Stimulated activated naive CD8-positive, alpha-beta T cell treated with anti-CD3 and anti-CD28 coated beads, Interleukin-15, Interleukin-2, amounts not matched to agents 100 ng/mL and 50 ng/mL, for 24 hours (primary cell): ENCODE measurements around the gene DNAJB9.

ENCODE experiments used
- H3K27ac Mint-ChIP-seq: one replicate; pipeline ENCODE4 v1.8.0; 2021; ENCODE audit warnings: mild to moderate bottlenecking, mixed read lengths
- H3K27me3 Mint-ChIP-seq: one replicate; pipeline ENCODE4 v1.8.0; 2021; ENCODE audit warnings: mixed read lengths
- H3K36me3 Mint-ChIP-seq: one replicate; pipeline ENCODE4 v1.8.0; 2021; ENCODE audit warnings: low read depth, mixed read lengths
- H3K4me1 Mint-ChIP-seq: one replicate; pipeline ENCODE4 v1.8.0; 2021; ENCODE audit warnings: low read depth, mixed read lengths
- H3K4me3 Mint-ChIP-seq: one replicate; pipeline ENCODE4 v1.8.0; 2021; ENCODE audit warnings: mild to moderate bottlenecking, mixed read lengths
- H3K9me3 Mint-ChIP-seq: one replicate; pipeline ENCODE4 v1.8.0; 2021; ENCODE audit warnings: mixed read lengths

Gene DNAJB9

DNA sequence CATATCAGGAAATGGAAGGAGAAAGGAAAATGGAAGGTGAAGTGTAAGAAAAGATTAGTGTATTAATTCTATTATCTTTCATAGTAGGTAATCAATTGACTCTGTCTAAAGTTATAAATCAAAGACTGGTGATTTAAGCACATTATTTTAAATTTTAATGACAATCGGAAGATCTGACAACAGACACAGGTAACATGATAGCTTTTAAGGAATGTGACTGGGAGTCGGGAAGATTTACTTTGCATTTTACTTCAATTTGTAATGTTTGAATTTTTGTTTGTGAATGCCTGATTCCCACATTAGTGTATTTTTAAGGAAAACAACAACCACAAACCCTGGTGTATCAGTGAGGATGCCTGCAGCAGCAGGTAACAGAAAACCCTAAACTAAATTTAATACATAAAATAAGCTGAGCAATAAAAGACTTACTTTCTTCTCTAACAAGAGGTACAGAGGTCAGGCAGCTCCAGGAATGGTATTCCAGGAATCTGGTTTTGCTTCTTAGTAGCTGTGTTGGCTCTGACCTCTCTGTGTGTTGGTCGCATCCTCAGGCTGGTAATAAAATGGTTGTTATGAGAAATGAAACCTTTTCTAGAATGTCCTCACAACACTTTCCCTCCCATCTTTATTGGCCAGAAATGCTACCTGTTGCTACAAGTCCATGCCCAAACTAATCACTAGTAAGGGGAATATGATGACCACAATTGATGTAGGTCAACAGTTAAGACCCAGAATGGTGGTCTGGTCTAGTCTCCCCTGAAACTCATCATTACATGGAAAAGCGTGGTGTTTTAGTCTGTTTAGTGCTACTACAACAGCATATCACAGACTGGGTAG is 12.2 kb downstream of the DNAJB9 start:
- H3K4me3 Mint-ChIP-seq, result no peak overlapping the region
- peaks cover 6% of the 10 kb centered on the region for H3K27me3 Mint-ChIP-seq
- peaks cover under 1% of the 10 kb centered on the region for H3K4me1 Mint-ChIP-seq
- H3K36me3 Mint-ChIP-seq, result peaks cover 12% of the 10 kb centered on the region
- H3K9me3 Mint-ChIP-seq, result peaks cover 3% of the 10 kb centered on the region
- no peak overlapping the region for H3K27ac Mint-ChIP-seq

DNA sequence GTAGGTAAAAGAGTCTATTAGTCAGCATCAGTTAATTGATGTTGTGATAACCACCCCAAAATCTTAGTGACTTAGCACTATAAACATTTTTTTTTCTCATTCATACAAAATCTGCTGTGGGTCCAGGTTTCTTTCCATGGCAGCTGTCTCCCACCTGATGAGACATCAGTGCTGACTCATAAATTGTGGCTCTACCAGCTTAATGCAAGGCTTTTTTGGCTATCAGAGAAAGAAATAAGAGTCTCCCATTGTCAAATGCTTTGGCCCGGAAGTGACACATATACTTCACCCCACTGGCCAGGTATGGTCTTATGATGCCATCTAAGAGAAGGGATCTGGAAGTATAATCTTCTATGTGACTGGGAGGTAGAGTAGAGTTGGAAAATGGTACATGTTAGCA is 14.5 kb downstream of the DNAJB9 start:
- no peak overlapping the region for H3K27ac Mint-ChIP-seq
- H3K27me3 Mint-ChIP-seq, result peaks cover 6% of the 10 kb centered on the region
- H3K4me1 Mint-ChIP-seq, result no peaks in the 10 kb centered on the region
- peaks cover 6% of the 10 kb centered on the region for H3K36me3 Mint-ChIP-seq
- no peak overlapping the region for H3K4me3 Mint-ChIP-seq
- no peaks in the 10 kb centered on the region for H3K9me3 Mint-ChIP-seq

DNA sequence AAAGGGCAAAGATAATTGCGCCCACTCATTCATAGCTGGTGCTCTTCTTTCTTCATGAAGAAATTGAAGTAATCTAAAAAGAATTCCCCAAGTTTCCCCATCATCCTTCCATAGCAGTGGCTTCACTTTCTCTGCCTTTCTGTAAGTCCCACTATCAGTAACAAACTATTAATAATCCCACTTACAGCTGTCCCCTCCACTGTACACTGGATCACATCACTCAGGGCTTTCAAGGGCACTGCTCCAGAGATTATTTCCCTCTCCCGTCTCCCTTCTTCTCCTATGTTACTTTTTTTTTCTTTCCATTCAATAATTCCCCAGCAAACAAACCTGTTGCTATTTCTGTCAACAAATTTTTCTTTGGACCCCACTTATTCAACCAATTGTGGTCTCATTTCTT is 16.2 kb downstream of the DNAJB9 start:
- Mint-ChIP-seq H3K4me1 (no peaks in the 10 kb centered on the region), H3K27me3 (peaks cover 6% of the 10 kb centered on the region), H3K9me3 (no peaks in the 10 kb centered on the region), H3K36me3 (no peaks in the 10 kb centered on the region), H3K27ac (no peak overlapping the region), H3K4me3 (no peak overlapping the region)

- H3K4me3 Mint-ChIP-seq, result no peak overlapping the region
- no peaks in the 10 kb centered on the region for H3K36me3 Mint-ChIP-seq
- H3K4me1 Mint-ChIP-seq, result no peaks in the 10 kb centered on the region
- peaks cover 6% of the 10 kb centered on the region for H3K27me3 Mint-ChIP-seq
- no peaks in the 10 kb centered on the region for H3K9me3 Mint-ChIP-seq
- H3K27ac Mint-ChIP-seq, result no peak overlapping the region
These were observed 16.6 kb downstream of the DNAJB9 start for GRCh38 chr7:108586274-108586710.

DNA sequence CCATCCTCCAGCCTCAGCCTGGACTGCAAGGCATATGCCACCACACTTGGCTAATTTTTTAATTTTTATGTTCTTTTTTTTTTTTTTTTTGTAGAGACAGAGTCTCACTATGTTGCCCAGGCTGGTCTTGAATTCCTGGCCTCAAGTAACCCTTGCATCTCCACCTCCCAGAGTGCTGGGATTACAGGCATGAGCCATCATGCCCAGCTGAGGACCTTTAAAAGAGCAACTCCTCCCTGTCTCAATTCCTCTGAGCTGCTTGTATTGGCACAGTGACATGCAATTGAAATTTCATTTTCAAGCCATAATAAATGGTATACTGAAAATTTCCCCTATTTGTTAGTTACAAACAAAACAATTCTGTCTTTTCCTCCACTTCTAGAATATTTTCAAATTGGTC is 19.5 kb downstream of the DNAJB9 start:
- H3K27me3 Mint-ChIP-seq, result peaks cover 6% of the 10 kb centered on the region
- no peak overlapping the region for H3K27ac Mint-ChIP-seq
- H3K9me3 Mint-ChIP-seq, result no peaks in the 10 kb centered on the region
- no peak overlapping the region for H3K4me3 Mint-ChIP-seq
- H3K36me3 Mint-ChIP-seq, result no peaks in the 10 kb centered on the region
- no peaks in the 10 kb centered on the region for H3K4me1 Mint-ChIP-seq

GRCh38 chr7:108589874-108590273 is 20.2 kb downstream of the DNAJB9 start:
- H3K9me3 Mint-ChIP-seq, result no peaks in the 10 kb centered on the region
- H3K27me3 Mint-ChIP-seq, result peaks cover 6% of the 10 kb centered on the region
- no peaks in the 10 kb centered on the region for H3K36me3 Mint-ChIP-seq
- H3K4me1 Mint-ChIP-seq, result no peaks in the 10 kb centered on the region
- no peak overlapping the region for H3K27ac Mint-ChIP-seq
- no peak overlapping the region for H3K4me3 Mint-ChIP-seq

GRCh38 chr7:108590606-108591005 is 20.9 kb downstream of the DNAJB9 start:
- H3K36me3 Mint-ChIP-seq, result no peaks in the 10 kb centered on the region
- H3K4me3 Mint-ChIP-seq, result no peak overlapping the region
- H3K27ac Mint-ChIP-seq, result no peak overlapping the region
- no peaks in the 10 kb centered on the region for H3K4me1 Mint-ChIP-seq
- H3K9me3 Mint-ChIP-seq, result no peaks in the 10 kb centered on the region
- H3K27me3 Mint-ChIP-seq, result peaks cover 6% of the 10 kb centered on the region

DNA sequence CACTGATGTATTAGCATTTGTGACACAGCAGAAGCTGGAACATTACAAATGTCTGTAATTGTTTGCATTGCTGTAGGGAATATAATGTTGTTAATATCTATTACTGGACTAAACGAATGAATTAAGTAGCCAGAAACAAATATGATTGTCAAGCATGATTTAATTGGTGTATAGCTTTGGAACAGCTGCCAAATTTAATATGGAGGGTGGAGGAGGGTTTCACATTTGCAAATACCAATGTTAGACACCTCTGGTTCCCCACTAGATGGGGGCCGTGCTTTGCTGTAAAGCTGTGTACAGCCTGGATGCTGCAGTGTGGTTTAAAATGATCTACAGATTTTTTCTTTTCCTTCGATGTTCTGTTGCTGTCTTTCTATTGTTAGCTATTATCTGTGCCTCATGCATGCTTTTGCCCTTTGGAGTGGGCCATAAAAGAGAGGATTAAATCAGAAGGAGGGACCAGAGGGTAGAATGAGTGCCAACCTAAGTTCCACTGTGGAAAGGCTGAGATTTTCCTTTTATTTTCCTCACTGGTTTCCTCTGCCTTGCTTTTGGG is 23.1 kb downstream of the DNAJB9 start:
- Mint-ChIP-seq H3K9me3 (no peaks in the 10 kb centered on the region), H3K27me3 (no peaks in the 10 kb centered on the region), H3K4me3 (no peak overlapping the region), H3K4me1 (no peaks in the 10 kb centered on the region), H3K27ac (no peak overlapping the region), H3K36me3 (no peaks in the 10 kb centered on the region)

- H3K36me3 Mint-ChIP-seq, result no peaks in the 10 kb centered on the region
- no peak overlapping the region for H3K27ac Mint-ChIP-seq
- peaks cover 15% of the 10 kb centered on the region for H3K27me3 Mint-ChIP-seq
- H3K9me3 Mint-ChIP-seq, result no peaks in the 10 kb centered on the region
- H3K4me3 Mint-ChIP-seq, result no peak overlapping the region
- no peaks in the 10 kb centered on the region for H3K4me1 Mint-ChIP-seq
These were observed 26.9 kb downstream of the DNAJB9 start for GRCh38 chr7:108596560-108596959.

DNA sequence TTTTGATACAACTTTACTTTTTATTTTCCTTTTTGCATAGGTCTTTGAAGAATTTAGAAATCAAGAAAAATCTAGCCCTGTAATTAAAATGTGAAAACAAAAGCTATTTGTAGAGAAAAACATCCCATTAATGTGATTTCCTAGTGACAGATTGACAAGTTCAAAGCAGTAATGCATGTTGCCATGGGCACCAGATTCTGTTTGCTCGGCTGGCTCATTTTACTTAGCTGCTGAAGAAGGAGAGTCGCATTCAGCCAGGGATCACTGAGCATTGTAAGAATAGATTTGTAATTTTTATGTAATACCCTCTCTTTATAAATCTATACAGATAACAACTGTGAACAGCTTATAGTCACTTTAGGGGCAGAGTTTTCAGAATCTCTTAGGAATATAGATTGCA is 28.5 kb downstream of the DNAJB9 start:
- no peaks in the 10 kb centered on the region for H3K9me3 Mint-ChIP-seq
- no peak overlapping the region for H3K4me3 Mint-ChIP-seq
- no peaks in the 10 kb centered on the region for H3K4me1 Mint-ChIP-seq
- H3K36me3 Mint-ChIP-seq, result no peaks in the 10 kb centered on the region
- peaks cover 15% of the 10 kb centered on the region for H3K27me3 Mint-ChIP-seq
- no peak overlapping the region for H3K27ac Mint-ChIP-seq

DNA sequence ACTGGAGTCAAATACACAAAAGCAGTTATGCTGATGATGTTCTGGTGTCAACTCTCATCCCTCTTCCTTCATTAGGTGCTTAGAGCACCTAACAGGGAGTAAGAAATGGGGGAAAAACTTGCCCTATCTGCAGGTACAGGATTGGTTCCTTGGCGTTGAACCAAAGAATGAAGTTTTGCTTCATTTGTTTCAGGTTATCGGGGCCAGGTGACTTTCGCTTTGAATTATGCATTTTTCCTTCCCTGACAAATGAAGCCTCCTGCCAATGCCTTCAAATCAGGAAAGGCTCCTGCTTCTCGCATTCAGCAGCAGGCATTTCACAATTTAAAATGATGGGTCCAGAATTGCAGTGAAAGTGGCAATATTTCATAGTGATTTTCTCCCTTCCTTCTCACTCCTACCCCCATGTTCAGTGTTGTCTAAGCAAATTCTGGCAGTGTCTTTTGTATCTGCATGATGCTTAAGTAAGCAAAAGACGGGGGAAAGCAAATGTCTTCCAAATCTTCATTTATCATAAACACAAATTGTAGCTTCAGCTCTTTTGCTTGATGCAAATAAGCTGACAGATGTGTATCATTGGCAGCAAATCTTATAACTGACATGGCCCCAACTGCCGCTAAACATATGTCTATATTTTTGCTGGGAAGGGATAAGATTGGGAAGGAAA is 29.4 kb downstream of the DNAJB9 start:
- Mint-ChIP-seq H3K4me1 (no peaks in the 10 kb centered on the region), H3K27ac (no peak overlapping the region), H3K36me3 (no peaks in the 10 kb centered on the region), H3K4me3 (no peak overlapping the region), H3K27me3 (peaks cover 15% of the 10 kb centered on the region), H3K9me3 (no peaks in the 10 kb centered on the region)

DNA sequence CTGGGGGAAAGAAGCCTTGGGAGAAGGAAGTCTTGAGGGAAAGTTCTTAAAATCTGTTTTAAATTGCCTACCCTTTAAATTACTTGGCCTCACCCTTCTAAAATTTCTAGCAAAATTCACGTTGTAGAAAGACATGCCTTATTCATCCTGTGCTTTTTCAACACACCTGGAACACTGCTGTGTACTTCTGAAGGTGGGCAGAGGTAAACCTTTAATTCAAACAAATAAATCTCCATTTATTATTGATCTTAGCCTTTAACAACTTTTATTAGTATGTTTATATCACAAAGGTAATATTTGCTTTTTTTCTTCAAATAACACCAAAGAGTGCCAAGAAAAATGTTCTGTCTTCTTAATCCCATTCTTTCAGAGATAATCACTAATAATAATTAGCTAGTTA is 30.7 kb downstream of the DNAJB9 start:
- no peak overlapping the region for H3K27ac Mint-ChIP-seq
- no peaks in the 10 kb centered on the region for H3K9me3 Mint-ChIP-seq

DNA sequence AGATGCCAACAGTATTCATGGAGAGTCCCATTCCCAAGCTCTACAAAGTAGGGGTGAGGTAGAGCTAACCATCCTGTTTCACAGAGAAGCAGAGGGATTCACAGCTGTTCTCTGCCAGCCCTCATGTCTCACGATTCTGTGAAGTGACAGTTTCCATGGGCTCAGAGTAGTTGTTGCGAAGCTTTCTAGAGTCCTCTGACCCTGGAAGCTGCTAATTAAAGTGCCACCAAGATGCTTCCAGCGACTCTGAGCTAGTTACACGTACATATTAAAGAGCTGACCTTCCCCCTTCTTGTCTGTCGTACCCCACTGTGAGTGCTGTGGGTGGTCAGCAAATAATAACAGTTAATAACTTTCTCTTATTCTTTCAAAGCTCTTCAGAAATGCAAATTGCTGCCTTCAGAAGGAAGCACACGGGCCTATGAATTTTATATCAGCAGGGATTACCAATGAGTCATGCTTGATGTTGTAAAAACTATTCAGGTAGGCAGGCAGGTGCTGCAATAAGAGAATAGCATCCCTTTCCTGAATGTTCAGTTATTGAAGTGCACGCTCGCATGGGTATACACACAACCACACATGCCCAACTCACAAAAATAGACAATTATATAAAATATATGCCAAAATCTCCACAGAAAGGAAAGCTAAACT is 34.1 kb downstream of the DNAJB9 start:
- no peaks in the 10 kb centered on the region for H3K9me3 Mint-ChIP-seq
- no peaks in the 10 kb centered on the region for H3K36me3 Mint-ChIP-seq
- H3K4me1 Mint-ChIP-seq, result no peaks in the 10 kb centered on the region
- no peak overlapping the region for H3K27ac Mint-ChIP-seq
- peaks cover 15% of the 10 kb centered on the region for H3K27me3 Mint-ChIP-seq
- H3K4me3 Mint-ChIP-seq, result no peak overlapping the region

More for the DNA sequence above, 30.7 kb downstream of the DNAJB9 start:
- Mint-ChIP-seq H3K4me1 (no peaks in the 10 kb centered on the region), H3K4me3 (no peak overlapping the region), H3K27me3 (peaks cover 15% of the 10 kb centered on the region), H3K36me3 (no peaks in the 10 kb centered on the region)

DNA sequence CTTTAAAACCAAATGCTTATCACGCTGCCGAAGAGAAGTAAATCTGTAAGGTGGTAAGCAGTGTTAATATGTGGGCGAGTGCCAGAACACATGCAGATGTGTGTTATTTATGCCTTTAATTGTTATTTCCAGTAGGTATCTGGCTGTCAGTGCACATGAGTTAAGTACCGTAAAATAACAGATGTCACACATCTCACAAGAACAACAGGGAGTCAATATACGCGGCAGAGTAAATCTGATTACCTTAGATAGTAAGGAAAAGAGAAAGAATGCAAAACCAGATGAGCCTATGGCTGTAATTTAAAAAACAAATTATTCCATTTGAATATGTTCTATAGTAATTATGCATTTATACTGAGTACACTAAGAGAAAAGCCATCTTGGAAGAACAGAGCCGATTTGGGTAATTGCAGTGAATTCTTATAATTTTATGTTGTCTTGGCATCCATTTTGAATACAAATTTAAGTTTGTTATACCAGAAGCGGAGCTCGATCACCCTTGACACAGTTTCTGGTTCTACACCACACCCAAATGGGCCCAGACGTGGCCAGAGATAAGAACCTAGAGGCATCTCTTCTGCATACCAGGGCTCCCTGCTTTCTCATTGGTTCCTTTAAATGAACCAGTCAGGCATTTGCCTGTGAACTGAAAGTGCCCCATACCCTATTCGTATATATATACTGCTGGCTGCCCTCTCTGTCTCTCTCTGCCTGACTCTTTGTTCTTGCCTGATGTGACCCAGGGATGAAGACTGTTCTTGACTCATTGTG is 34.8 kb downstream of the DNAJB9 start:
- Mint-ChIP-seq H3K4me3 (no peak overlapping the region), H3K27ac (no peak overlapping the region), H3K9me3 (no peaks in the 10 kb centered on the region), H3K36me3 (no peaks in the 10 kb centered on the region), H3K27me3 (peaks cover 9% of the 10 kb centered on the region), H3K4me1 (no peaks in the 10 kb centered on the region)
